ENCODE data around the gene RBKS. TPM values are rescaled to one million over a fixed set of nuclear protein-coding genes. Genes with fewer than 3 reads are reported as not detected.

Gene RBKS
- total RNA-seq, 4 donors from 2014 or later = 1.5 to 15.2 (median 15.1) TPM; not detected in 1

DNA sequence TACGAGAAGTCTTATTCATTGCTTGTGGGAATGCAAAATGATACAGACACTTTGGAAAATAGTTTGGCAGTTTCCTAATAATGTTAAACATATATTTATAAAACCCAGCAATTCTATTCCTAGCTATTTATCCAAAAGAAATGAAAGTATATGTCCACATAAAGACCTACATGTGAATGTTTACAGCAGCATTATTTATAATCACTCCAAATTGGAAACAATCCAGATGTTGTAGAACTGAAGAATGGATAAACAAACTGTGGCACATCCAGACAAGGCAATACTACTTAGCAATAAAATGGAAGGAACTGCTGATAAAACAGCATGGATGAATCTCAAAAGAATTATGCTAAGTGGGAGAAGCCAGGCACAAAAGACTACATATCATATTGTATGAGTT lies 99.4 kb downstream of the RBKS start:
- Histone ChIP-seq H3K9me3 (no peaks in the 10 kb centered on the region), H3K4me3 (no peak overlapping the region), H3K27me3 (no peaks in the 10 kb centered on the region), H3K36me3 (no peaks in the 10 kb centered on the region), H3K27ac (no peak overlapping the region), H3K4me1 (peaks cover 0 to 17% (median 4%) of the 10 kb centered on the region in 4 donors)
- no peak for DNase-seq
- intact Hi-C loops (cut with DNase I; ENCODE audit: low total_unique reads) = no loop called here
- 96 to 100% methylated on average over 1 of the region's 1 CpG for WGBS, 2 donors (ENCODE audit: low coverage in 1 of 2)
- in situ Hi-C loops (cut with MboI; ENCODE audit: low pct_ligation_motif_present in 1 of 4, low pct_unique_long_range_greater_than_20kb in 1 of 4, low sequenced_read_pairs in 3 of 4) = no loop called here
- TF ChIP-seq CTCF (IDR thresholded peaks at IDR 0.05) (no peak), POLR2A (IDR thresholded peaks at IDR 0.05) (no peak), EP300 (IDR thresholded peaks at IDR 0.05; ENCODE audit: low read depth) (no peak), POLR2AphosphoS5 (IDR thresholded peaks at IDR 0.05) (no peak)

GRCh38 chr2:27782701-27783100 lies 107.5 kb downstream of the RBKS start:
- peaks cover 0 to 19% (median 2%) of the 10 kb centered on the region in 4 donors for H3K4me1 ChIP-seq
- in situ Hi-C loops (cut with MboI; ENCODE audit: low pct_ligation_motif_present in 1 of 4, low pct_unique_long_range_greater_than_20kb in 1 of 4, low sequenced_read_pairs in 3 of 4) (no loop called here), intact Hi-C loops (cut with DNase I; ENCODE audit: low total_unique reads) (no loop called here)
- no peaks in the 10 kb centered on the region for H3K36me3 ChIP-seq
- no peaks in the 10 kb centered on the region for H3K9me3 ChIP-seq
- TF ChIP-seq EP300 (IDR thresholded peaks at IDR 0.05; ENCODE audit: low read depth) (no peak), CTCF (IDR thresholded peaks at IDR 0.05) (no peak), POLR2A (IDR thresholded peaks at IDR 0.05) (no peak), POLR2AphosphoS5 (IDR thresholded peaks at IDR 0.05) (no peak)
- no peak for DNase-seq
- no peak overlapping the region for H3K27ac ChIP-seq
- H3K4me3 ChIP-seq = no peak overlapping the region
- H3K27me3 ChIP-seq = no peaks in the 10 kb centered on the region
- 89% methylated on average over 1 of the region's 1 CpG; no CpG with 5 or more reads in 1 of the 2 donors for WGBS, 2 donors (ENCODE audit: low coverage in 1 of 2)

DNA sequence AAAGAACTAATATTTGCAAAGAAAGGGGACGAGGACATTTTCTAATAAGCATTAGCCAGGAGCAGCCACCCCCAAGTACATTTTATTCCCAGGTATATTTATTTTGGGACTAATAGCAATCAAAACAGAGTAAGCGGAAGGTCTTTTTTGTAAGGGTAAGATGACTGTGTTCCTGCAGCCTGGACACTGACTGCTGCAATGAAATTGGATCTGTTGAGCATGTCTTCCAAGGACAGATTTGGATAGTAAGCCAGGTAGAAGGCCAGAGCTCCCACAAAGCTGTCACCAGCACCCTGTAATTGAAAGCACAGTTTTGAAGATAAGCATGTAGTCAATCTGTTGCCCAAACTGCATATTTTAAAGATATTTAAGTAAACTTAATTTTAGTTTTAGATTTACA lies 108.7 kb downstream of the RBKS start:
- H3K27me3 ChIP-seq = no peaks in the 10 kb centered on the region
- no peak for DNase-seq
- TF ChIP-seq POLR2AphosphoS5 (IDR thresholded peaks at IDR 0.05) = no peak
- no peak for TF ChIP-seq CTCF (IDR thresholded peaks at IDR 0.05)
- no peak for TF ChIP-seq POLR2A (IDR thresholded peaks at IDR 0.05)
- no peak for TF ChIP-seq EP300 (IDR thresholded peaks at IDR 0.05; ENCODE audit: low read depth)
- H3K4me1 ChIP-seq = peaks cover 0 to 19% (median 2%) of the 10 kb centered on the region in 4 donors
- no peaks in the 10 kb centered on the region for H3K9me3 ChIP-seq
- H3K4me3 ChIP-seq = no peak overlapping the region
- intact Hi-C loops (cut with DNase I; ENCODE audit: low total_unique reads) (no loop called here), in situ Hi-C loops (cut with MboI; ENCODE audit: low pct_ligation_motif_present in 1 of 4, low pct_unique_long_range_greater_than_20kb in 1 of 4, low sequenced_read_pairs in 3 of 4) (no loop called here)
- 95 to 96% methylated on average over 2 of the region's 2 CpGs for WGBS, 2 donors (ENCODE audit: low coverage in 1 of 2)
- H3K27ac ChIP-seq = peak overlapping the region in 1 of 4 donors; percentile 78
- H3K36me3 ChIP-seq = no peaks in the 10 kb centered on the region

GRCh38 chr2:27779417-27780055 lies 110.7 kb downstream of the RBKS start:
- TF ChIP-seq EP300 (IDR thresholded peaks at IDR 0.05; ENCODE audit: low read depth) (no peak), POLR2AphosphoS5 (IDR thresholded peaks at IDR 0.05) (peak in 1 of 3 donors; percentile 4), CTCF (IDR thresholded peaks at IDR 0.05) (no peak), POLR2A (IDR thresholded peaks at IDR 0.05) (no peak)
- H3K27me3 ChIP-seq = no peaks in the 10 kb centered on the region
- H3K27ac ChIP-seq = peak overlapping the region; percentile 59 to 79 (median 75)
- intact Hi-C loops (cut with DNase I; ENCODE audit: low total_unique reads) = no loop called here
- DNase-seq = no peak
- 41 to 63% methylated on average over 5 of the region's 5 CpGs for WGBS, 2 donors (ENCODE audit: low coverage in 1 of 2)
- H3K4me1 ChIP-seq = peaks cover 0 to 28% (median 2%) of the 10 kb centered on the region in 4 donors
- H3K36me3 ChIP-seq = no peaks in the 10 kb centered on the region
- no peak overlapping the region for H3K4me3 ChIP-seq
- H3K9me3 ChIP-seq = no peaks in the 10 kb centered on the region
- in situ Hi-C loops (cut with MboI; ENCODE audit: low pct_ligation_motif_present in 1 of 4, low pct_unique_long_range_greater_than_20kb in 1 of 4, low sequenced_read_pairs in 3 of 4) = no loop called here
